ENCODE measurements around the gene CBX4. TPM values are rescaled to one million over a fixed set of nuclear protein-coding genes. Genes with fewer than 3 reads are reported as not detected.

The CBX4 gene
- total and polyA plus RNA-seq, 2 of the 13 experiments (the other 11 are each of a cell fraction or from before 2014, with no cell fraction given): 25.8 to 50.8 TPM

GRCh38 chr17:79834565-79835469 is 4.4 kb downstream of the CBX4 start (continued):
- TF ChIP-seq, protein P1, sequence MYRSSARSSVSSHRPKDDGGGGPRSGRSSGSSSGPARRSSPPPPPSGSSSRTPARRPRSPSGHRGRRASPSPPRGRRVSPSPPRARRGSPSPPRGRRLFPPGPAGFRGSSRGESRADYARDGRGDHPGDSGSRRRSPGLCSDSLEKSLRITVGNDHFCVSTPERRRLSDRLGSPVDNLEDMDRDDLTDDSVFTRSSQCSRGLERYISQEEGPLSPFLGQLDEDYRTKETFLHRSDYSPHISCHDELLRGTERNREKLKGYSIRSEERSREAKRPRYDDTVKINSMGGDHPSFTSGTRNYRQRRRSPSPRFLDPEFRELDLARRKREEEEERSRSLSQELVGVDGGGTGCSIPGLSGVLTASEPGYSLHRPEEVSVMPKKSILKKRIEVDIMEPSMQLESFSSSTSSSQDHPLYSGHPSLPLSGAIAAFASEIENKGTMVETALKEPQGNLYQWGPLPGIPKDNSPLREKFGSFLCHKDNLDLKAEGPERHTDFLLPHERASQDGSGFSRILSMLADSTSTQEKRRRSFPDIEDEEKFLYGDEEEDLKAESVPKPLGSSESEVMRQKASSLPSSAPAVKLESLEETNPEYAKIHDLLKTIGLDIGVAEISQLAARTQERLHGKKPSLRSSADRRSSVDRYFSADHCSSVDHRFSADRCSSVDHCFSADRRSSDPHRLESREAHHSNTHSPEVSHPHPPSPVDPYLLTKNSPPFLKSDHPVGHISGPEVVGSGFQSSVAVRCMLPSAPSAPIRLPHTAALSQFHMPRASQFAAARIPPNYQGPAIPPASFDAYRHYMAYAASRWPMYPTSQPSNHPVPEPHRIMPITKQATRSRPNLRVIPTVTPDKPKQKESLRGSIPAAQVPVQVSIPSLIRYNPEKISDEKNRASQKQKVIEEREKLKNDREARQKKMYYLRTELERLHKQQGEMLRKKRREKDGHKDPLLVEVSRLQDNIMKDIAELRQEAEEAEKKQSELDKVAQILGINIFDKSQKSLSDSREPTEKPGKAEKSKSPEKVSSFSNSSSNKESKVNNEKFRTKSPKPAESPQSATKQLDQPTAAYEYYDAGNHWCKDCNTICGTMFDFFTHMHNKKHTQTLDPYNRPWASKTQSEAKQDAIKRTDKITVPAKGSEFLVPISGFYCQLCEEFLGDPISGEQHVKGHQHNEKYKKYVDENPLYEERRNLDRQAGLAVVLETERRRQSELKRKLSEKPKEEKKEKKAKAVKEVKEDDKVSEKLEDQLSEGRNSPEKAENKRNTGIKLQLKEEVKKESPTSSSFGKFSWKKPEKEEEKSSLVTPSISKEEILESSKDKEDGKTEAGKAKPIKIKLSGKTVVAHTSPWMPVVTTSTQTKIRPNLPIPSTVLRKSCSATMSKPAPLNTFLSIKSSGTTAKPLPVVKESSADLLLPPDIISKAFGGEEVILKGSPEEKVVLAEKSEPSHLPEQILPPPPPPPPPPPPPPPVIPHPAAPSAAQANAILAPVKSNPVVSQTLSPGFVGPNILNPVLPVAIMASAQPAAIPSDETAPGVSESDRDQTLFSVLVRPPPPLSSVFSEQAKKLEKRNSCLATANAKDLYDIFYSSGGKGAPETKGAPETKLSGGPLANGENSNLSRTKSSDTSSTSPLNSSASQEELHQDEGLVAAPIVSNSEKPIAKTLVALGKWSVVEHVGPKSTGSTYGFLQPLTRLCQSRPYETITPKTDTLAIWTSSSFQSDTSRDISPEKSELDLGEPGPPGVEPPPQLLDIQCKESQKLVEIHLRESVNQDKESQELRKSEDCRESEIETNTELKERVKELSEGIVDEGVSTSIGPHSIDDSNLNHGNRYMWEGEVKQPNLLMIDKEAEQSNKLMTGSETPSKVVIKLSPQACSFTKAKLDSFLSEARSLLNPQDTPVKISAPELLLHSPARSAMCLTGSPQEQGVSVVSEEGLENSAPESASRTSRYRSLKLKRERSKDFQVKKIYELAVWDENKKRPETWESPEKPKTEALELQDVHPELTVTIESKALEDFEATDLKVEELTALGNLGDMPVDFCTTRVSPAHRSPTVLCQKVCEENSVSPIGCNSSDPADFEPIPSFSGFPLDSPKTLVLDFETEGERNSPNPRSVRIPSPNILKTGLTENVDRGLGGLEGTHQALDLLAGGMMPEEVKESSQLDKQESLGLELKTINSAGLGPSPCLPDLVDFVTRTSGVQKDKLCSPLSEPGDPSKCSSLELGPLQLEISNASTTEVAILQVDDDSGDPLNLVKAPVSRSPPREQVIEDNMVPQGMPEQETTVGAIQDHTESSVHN (CRISPR knock-in tag; IDR thresholded peaks at IDR 0.05): peak; percentile 59; the same call in 1 of the 2 replicates
- TF ChIP-seq, protein P2, sequence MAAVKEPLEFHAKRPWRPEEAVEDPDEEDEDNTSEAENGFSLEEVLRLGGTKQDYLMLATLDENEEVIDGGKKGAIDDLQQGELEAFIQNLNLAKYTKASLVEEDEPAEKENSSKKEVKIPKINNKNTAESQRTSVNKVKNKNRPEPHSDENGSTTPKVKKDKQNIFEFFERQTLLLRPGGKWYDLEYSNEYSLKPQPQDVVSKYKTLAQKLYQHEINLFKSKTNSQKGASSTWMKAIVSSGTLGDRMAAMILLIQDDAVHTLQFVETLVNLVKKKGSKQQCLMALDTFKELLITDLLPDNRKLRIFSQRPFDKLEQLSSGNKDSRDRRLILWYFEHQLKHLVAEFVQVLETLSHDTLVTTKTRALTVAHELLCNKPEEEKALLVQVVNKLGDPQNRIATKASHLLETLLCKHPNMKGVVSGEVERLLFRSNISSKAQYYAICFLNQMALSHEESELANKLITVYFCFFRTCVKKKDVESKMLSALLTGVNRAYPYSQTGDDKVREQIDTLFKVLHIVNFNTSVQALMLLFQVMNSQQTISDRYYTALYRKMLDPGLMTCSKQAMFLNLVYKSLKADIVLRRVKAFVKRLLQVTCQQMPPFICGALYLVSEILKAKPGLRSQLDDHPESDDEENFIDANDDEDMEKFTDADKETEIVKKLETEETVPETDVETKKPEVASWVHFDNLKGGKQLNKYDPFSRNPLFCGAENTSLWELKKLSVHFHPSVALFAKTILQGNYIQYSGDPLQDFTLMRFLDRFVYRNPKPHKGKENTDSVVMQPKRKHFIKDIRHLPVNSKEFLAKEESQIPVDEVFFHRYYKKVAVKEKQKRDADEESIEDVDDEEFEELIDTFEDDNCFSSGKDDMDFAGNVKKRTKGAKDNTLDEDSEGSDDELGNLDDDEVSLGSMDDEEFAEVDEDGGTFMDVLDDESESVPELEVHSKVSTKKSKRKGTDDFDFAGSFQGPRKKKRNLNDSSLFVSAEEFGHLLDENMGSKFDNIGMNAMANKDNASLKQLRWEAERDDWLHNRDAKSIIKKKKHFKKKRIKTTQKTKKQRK (IDR thresholded peaks at IDR 0.05; ENCODE audit: low read length): no peak
- TF ChIP-seq ISX (CRISPR knock-in tag; conservative IDR thresholded peaks at IDR 0.05) (no peak), NONO (IDR thresholded peaks at IDR 0.05) (no peak), NONO (CRISPR knock-in tag; conservative IDR thresholded peaks at IDR 0.05) (peak; percentile 38; the same call in 1 of the 2 replicates), ZNF572 (CRISPR knock-in tag; IDR thresholded peaks at IDR 0.05) (no peak; the same call in 1 of the 2 replicates), ZBED4 (CRISPR knock-in tag; IDR thresholded peaks at IDR 0.05; ENCODE audit: borderline replicate concordance) (no peak), ZNF605 (CRISPR knock-in tag; IDR thresholded peaks at IDR 0.05) (no peak), MXI1 (IDR thresholded peaks at IDR 0.05; ENCODE audit: borderline replicate concordance, low read depth, low read length) (peak; percentile 35; the same call in 1 of the 3 replicates), ZSCAN31 (CRISPR knock-in tag; IDR thresholded peaks at IDR 0.05; ENCODE audit: low read depth) (no peak), PHB2 (IDR thresholded peaks at IDR 0.05; ENCODE audit: partially characterized antibody) (no peak), ZNF260 (CRISPR knock-in tag; IDR thresholded peaks at IDR 0.05; ENCODE audit: borderline replicate concordance, low read depth) (no peak)
